NCI-H526 (cell line): ENCODE results near the gene RPUSD4.

Experiments
- DNase-seq, 2 experiments: peaks; one replicate each; lab custom pipeline; 2025; lab: John Stamatoyannopoulos, UW

The RPUSD4 gene

GRCh38 chr11:126212089-126212660 is 725 bp upstream of the RPUSD4 start:
- DNase-seq = no peak

- DNase-seq = no peak
Measured at GRCh38 chr11:126210871-126211235, 597 bp downstream of the RPUSD4 start.

- no peak for DNase-seq
Measured at GRCh38 chr11:126207896-126208295, 3.6 kb downstream of the RPUSD4 start.

- DNase-seq = no peak
Measured at GRCh38 chr11:126205359-126205758, 6.1 kb downstream of the RPUSD4 start.

- DNase-seq = no peak
Measured at GRCh38 chr11:126202646-126203359, 8.6 kb downstream of the RPUSD4 start.

GRCh38 chr11:126198648-126199047 is 12.8 kb downstream of the RPUSD4 start:
- DNase-seq = no peak

- DNase-seq = no peak
Measured at GRCh38 chr11:126197277-126197939, 14.0 kb downstream of the RPUSD4 start.

GRCh38 chr11:126195119-126195518 is 16.3 kb downstream of the RPUSD4 start:
- DNase-seq = no peak

- peak; percentile 68 to 79 for DNase-seq
Measured at GRCh38 chr11:126194121-126194543, 17.3 kb downstream of the RPUSD4 start.

GRCh38 chr11:126193038-126193478 is 18.4 kb downstream of the RPUSD4 start:
- no peak for DNase-seq

- no peak for DNase-seq
Measured at GRCh38 chr11:126192361-126192760, 19.1 kb downstream of the RPUSD4 start.

- no peak for DNase-seq
Measured at GRCh38 chr11:126191379-126192073, 19.9 kb downstream of the RPUSD4 start.

GRCh38 chr11:126190792-126191191 is 20.7 kb downstream of the RPUSD4 start:
- no peak for DNase-seq

- DNase-seq = no peak
Measured at GRCh38 chr11:126189109-126189929, 22.1 kb downstream of the RPUSD4 start.

- peak in 1 of 2 experiments; percentile 47 for DNase-seq
Measured at GRCh38 chr11:126188332-126189108, 22.9 kb downstream of the RPUSD4 start.

GRCh38 chr11:126186708-126187529 is 24.5 kb downstream of the RPUSD4 start:
- peak in 1 of 2 experiments; percentile 34 for DNase-seq

- DNase-seq = no peak
Measured at GRCh38 chr11:126186025-126186698, 25.3 kb downstream of the RPUSD4 start.

- DNase-seq = no peak
Measured at GRCh38 chr11:126185259-126186024, 26.0 kb downstream of the RPUSD4 start.
